Suppressor macrophage treated with lipopolysaccharide for 4 hours (primary cell): ENCODE measurements around the gene GPC5.

Experiments used
- DNase-seq: peaks from one replicate; pipeline ENCODE4 v3.0.0-alpha.2; 2020

Gene GPC5

DNA sequence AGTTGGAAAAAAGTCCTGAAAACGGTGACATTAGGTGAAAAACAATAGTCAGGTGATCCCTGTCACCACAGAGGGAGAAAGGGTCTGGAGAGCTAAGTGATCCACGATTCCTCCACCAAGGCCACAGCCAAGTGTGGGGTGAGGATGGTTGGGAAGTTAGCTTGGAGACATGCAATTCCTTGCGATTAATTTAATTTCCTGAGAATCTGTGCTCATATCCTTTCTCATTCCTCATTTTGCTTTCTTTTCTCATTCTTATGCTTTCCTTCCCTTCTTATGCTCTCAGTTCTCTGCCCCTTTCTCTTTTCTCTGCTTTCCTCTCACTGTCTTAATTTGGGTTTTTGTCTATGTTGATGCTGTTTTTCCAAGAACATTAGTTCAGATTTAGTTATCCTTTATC lies 68.8 kb downstream of the GPC5 start:
- no peak for DNase-seq

DNA sequence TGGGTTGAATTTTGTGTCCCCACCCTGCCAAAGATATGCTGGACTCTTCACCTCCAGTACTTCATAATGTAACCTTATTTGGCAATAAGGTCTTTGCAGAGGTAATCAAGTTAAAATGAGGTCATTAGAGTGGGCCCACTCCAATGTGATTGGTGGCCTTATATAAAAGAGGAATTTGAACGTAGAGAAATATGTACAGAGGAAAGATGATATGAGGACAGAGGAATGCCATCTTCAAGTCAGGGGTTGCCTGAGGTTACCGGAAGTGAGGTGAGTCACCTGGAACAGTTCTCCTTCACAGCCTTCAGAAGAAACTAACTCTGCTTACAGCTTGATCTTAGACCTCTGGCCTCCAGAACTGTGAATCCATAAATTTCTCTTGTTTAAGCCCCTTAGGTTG lies 69.9 kb downstream of the GPC5 start:
- DNase-seq, result no peak

DNA sequence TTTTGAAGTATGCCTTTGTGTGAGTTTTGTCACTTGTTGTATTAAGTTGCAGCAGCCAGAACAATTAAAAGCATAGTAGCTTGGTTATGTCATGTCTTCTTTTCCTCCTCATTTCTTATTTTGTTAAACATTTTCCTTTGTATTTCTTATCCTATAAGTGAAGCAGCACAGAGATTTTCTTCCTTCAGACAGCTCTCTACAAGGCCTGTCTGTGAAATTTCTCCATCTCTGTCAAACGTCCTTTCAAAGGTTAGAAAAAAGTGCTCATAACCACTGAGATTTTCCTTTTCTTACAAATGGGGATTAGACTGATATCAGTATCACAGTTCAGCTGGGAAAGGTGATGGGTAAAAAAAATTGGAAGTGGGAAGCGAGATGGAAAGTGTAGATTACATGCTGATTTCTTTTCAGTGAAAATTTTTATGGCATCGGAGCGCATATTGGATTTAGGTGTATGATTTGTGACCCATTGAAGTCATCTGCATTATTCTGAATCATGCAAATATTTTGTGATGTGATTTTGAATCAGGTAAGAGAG lies 71.7 kb downstream of the GPC5 start:
- no peak for DNase-seq

DNA sequence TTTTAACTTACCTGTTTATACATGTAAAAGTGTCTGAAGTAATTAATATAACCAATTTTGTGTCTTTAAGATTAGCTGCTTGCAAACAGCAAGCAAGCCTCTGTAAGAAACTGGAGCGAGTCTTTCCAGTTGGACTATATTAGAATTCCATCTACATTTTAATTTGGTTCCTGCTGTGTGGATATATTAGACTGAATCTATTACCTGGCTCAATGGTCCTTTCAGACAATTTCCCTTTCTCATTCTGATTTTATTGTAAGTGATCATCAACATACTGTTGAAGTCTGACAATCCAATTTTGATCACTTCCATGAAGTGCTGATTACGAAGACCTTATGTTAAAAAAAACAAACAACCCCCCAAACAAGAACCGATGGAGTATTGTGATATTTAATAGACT lies 72.3 kb downstream of the GPC5 start:
- DNase-seq, result no peak

DNA sequence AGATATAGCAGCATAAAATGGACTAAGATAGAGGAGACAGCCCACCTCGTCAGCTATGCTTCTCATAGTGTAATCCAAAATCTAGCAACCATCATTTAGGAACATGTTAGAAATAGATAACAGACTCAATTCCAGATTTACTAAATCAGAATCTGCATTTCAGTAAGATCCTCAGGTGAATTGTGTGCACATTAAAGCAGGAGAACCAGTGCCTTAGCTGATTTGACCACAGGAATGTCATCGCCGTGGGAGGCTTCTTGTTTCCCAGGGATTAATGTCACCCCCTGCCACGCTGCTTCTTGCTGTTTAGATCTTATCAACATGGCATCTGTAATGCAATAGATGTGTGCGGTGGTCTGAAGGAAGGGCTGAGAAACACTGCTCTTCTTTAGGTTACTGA lies 84.0 kb downstream of the GPC5 start:
- DNase-seq, result no peak

DNA sequence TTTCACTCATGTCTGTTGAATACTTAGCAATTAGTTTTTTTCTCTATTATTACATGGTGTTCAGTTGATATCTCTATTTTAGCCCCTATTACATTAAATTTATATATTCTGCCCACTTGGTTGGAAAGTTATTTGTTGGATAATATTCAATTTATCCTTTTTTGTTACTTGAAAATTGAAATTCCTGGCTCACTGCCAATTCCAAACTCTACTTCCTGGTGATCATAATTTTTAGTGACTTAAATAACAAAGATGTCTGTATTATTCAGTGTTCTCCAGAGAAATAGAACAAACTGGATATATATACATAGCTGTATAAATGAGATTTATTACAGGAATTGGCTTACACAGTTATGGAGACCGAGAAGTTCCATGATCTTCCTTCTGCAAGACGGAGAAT lies 93.6 kb downstream of the GPC5 start:
- no peak for DNase-seq

DNA sequence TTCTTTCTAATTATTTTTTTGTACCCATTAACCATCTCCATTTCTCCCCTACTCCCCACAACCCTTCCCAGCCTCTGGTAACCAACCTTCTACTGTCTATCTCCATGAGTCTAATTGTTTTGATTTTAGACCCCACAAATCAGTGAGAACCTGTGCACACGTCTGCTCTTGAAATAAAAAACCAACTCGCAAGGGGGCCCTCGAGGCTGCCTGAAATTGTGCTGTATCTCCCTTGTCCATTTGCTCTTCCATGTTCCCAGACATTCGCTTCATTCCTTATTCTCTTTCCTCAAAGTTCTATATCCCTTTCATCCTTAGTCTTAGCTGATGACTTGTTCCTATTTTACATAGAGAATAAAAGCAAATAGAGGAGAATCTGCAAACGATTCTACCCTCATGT lies 95.0 kb downstream of the GPC5 start:
- DNase-seq, result no peak

DNA sequence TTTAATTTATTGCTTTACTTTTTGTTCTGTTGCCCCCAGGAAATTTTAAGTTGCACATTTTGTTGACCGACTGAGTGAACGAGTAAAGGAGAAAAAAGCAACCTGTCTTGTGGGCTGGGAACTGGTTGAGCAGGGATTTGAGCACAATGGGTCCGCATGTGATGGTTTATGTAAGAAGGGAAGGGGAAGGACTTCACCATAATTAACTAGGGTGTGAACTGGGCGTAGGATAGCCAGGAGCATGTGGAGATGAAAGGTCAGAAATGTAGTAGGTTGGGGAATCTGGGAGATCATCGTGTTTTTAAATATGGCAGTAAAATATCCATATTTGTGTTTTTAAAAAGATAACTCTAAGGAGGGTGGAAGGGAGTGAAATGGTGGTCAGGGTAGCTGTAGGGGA lies 99.9 kb downstream of the GPC5 start:
- DNase-seq, result no peak

DNA sequence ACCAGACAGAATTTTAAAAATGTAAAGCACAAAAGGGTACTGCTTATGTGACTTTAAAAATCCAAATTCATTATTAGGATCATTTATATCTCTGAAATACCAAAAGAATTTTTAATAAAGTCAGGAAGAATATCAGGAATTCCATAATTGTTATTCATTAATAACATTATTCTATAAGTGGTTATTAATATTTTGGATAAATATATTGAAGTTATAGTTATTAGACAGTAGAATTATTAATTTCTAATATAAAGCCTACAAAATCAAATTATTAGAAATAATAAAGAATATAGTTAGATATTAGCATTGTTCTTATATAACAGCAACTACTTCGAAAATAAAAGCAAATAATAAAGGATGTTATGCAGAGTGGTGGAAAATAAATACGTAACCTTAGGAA lies 105.8 kb downstream of the GPC5 start:
- no peak for DNase-seq

DNA sequence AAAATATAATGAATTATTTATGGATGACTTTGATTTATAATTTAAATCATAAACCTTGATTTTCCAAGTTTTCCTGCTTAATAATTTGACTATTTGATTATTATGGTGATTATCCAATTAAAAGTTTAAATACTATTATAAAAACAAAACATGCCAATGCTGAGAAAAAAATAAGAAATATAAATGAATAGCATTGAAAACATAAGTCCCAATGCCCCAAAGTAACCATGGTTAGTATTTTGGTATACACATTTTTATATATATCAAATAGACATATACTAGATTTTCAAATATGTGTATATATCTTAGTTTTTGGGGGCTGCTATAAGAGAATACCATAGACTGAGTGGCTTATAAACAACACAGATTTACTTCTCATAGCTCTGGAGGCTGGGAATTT lies 108.3 kb downstream of the GPC5 start:
- no peak for DNase-seq

DNA sequence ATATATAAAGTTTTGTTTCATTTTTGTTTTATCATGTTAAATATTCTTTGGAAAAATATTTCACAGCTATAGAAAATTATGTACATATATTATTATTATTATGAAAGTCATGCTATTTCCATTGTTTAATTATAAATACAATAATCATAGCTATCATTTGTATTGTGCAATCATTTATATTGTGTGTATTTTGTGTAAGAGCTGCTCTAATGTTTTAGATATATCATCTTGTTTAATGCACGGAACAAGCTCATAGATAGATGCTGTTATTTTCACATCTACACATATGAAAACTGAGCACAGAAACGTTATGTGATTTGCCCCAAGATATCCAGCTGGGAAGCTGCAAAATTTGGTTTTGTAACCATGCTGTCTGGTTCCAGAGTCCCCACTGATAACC lies 111.6 kb downstream of the GPC5 start:
- DNase-seq, result no peak

DNA sequence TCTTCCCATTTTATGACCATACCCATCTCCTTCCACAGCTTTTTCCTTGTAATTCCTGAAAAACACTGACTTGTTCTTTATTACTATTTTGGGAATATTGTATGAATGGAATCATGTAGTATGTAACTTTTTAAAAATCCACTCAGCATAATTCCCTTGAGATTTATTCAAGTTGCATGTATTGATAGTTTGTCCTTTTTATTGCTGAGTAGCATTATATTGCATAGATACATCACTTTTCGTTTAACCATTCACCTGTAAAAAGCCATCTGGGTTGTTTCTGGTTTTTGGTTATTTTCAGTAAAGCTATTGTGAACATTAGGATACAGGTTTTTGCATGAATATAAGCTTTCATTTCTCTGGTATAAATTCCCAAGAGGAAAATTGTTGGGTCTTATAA lies 115.4 kb downstream of the GPC5 start:
- DNase-seq, result no peak

DNA sequence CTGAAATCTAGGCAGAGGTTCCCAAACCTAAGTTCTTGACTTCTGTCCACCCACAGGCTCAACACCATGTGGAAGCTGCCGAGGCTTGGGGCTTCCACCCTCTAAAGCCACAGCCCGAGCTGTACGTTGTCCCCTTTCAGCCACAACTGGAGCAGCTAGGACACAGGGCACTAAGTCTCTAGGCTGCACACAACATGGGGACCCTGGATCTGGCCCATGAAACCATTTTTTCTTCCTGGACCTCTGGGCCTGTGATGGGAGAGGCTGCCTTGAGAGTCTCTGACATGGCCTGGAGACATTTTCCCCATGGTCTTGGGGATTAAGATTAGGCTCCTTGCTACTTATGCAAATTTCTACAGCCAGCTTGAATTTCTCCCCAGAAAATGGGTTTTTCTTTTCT lies 118.4 kb downstream of the GPC5 start:
- DNase-seq, result no peak

DNA sequence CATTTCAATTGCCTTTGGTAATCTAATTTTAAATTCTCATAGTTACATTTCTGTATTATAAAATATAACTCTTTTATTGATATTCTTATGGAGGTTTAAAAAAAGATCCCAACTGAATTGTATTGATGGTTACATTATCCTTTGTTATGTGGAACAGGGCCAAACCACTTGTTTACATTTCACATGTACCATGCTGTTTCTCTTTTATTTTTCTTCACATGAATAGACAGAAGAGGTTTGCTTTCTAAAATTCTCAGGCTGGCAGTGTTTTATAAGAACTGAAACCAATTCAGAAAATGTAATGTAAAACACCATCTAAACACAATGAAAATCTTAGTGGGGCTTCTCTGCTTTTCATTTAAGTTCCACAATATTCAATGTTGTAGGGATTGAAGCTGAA lies 122.5 kb downstream of the GPC5 start:
- DNase-seq, result no peak

DNA sequence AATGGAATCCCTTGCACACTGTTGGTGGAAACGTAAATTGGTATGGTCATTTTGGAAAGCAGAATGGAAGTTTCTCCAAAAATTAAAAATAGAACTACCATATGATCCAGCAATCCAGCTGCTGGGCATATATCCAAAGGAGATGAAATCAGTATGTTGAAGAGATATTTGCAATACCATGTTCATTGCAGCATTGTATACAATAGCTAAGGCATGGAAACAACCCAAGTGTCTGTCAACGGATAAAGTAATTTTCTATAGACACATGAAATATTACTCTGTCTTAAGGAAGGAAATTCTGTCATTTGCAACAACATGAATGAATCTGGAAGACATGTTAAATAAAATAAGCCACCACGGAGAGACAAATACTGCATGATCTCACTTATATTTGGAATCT lies 124.7 kb downstream of the GPC5 start:
- DNase-seq, result no peak

DNA sequence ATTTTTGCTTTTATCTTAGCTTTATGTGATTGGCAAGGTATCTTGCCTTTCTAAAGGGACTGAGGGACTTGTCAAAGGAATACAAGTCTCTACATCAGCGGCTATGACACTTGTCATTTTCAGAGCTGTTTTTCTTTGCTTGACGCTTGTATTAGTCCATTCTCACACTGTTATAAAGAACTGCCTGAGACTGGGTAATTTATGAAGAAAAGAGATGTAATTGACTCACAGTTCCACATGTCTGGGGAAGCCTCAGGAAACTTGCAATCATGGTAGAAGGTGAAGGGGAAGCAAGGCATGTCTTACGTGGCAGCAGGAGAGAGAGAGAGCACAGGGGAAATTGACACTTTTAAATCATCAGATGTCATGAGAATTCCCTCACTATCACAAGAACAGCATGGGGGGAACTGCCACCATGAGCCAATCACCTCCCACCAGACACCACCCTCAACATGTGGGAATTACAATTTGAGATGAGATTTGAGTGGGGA lies 128.2 kb downstream of the GPC5 start:
- DNase-seq, result no peak

DNA sequence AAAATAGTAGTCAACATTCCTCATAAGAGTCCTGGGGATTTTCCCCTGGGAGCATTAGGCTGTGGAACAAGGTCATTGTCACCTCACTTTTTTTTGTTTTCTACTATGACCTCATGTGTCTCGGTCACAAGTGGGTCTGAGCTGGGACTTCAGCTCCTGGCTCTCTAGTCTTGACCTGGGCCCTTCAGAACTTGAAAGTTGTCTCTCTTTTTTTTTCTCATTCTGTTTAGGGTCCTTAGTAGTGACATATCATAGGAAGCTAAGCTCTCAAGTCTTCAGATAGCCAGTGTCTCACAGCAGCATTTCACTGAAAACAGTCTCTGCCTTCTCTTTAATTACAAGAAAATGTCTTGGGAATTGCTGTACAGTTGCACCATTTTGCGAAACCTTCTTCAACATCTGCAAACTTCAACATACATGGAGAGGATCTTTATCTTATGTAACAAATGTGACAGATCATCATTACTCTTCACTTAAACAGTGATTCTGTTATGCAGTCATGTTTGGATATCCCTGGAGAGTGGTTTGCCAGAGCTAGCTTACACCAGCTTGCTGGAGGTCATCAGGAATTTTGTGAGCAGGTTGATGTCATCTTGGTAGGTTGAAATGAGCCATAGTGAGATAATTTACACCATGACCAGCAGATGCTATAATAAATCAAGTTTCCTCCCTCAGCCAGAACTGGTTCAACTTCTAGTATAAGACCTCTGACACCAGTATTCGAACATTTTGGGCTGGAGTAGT lies 131.5 kb downstream of the GPC5 start:
- DNase-seq, result no peak

DNA sequence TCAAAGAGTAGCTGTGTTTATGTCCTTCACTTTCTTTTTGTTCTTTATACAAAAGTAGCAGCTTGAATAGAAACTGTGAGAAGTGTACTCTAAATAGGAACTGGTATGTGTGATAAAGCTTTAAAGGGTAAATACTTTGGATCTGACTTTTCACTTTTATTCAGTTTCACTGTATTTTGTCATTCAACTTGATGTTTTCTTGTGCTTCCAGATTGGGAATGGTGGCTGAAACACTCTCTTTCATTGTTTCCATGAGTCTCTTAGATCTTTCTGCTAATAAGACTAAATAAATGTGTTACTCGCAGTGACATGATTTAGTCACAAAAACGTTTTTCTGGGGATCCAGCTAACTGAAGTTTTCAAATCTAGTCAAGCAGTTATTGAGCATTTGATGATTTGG lies 133.2 kb downstream of the GPC5 start:
- DNase-seq, result no peak

DNA sequence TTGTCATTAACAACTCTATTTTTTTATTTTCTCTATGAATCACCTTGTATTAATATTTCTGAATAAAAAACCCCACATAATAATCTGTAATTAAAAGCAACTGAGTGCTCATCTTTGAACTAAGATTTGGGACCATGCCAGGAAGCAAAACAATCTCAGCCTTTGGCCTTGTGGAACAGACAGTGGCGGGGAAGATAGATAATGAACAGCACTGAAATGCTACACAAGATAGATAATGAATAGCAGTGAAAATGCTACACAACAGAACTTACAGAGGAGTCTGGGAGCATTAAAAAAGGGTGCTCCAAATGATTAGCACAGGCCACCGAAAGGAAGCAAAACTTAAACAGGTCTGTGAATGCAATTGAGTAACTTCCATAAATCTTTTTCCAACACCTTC lies 134.9 kb downstream of the GPC5 start:
- no peak for DNase-seq

DNA sequence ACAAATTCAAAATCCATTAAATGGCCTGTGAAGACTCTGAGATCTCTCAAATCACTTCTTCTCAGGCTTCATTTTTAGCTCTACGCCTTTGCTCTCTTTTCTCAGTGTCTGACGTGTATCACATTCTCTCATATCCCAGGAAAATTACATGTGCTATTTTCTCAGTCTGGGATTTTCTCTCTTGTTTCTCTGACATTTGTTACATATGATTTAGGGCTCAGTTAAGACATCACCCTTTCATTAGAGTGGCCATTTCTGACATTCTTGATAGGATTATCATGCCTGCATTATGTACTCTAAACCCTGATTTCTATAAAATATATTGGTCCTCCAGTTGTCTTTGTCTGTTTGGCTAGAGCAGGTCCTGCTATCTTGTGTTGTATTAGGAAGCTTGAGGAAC lies 136.6 kb downstream of the GPC5 start:
- no peak for DNase-seq

DNA sequence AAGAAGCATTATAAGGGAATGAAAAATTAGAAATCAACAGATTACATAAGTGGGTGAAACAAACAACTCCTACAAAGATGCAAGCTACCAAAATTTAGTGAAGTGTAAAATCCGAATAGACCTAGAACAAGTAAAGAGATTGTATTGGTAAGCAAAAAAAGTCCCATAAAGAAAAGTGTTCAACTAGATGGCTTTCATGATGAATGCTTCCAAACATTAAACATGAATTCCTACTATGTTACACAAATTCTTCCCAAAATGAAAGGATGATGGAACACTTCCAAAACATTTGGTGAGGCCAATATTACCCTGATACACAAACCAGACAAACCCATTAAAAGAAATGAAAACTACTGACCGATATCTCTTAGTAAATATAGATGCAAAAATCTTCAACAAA lies 139.0 kb downstream of the GPC5 start:
- DNase-seq, result no peak

DNA sequence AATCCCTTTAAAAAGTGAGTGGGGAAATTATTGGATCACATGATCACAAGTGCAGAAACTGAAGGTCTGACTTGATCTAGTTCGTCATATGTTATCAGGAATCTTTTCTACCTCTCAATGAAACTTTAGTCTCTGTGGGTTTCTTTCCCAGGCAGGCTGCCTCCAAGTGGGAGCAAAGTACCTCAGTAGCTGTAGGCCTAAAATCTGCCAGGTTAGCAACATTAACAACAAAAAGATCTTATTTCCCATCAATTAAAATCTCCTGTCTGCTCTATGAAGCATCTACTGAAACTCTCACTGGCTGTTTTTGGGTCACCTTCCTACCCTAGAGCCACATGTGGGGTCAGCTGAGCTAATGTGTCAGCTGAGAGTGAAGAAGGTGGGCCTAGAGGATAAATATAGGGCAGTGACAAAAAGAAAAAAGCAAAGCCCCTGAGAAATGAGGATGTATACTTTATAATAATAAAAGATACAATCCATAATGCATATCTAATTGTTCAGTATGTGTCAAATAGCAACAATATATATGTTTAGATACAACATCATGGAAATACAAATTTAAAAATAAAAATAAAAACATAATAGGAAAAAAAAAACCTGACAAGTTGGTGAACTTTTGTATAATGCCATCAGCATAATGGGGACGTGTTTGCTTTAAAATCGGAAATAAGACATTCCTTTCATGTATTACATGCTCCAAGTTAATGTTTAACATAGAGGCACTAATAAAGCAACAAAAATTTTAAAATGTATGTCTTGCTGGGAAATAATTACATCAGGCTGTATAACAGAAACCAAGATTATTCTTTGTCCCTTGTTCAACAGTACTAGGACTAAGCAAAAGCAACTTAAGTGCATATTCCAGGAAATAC lies 141.1 kb downstream of the GPC5 start:
- DNase-seq, result no peak

DNA sequence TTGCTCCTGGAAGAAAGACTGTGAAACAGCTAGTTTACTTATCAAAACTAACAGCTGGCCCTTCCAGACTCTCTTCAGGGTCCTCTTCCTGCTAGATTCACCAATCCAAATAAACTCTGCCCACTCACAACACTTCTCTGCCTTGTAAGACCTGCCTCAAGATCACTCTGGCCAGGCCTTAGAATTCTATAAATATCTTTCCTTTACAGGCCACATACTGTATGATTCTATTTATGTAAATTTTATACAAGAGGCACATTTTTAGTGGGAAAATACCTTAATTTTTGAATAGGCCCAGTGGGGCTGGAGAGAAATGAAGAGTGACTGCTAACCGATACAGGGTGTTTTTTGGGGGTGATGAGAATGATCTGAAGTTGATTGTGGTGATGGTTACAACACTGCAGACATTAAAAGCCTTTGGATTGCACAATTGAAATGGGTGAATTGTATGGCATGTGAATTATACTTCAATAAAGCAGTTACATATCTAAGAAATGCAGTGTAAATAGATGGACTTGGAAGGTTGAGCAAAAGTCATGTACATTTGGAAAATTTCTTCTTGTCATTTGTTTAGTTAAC lies 141.8 kb downstream of the GPC5 start:
- DNase-seq, result no peak

DNA sequence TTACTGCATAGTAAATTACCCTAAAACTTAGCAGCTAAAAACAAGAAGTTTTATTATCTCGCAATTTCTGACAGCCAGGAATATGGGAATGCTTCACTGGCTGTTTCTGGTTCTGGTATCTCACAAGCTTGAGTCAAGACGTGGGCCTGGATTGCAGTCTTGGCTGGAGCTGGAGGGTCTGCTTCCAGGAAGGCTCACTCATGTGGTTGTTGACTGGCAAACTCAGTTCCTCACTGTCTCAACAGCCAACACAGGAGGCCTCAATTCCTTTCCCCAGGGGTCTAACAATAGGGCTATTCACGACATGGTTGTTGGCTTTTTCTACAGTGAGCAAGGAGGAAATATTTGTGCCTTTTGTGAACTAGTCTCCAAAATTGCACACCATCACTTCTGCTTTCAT lies 146.3 kb downstream of the GPC5 start:
- DNase-seq, result no peak
